HL-60 (cell line): ENCODE measurements around the gene SELENBP1.

ENCODE experiments used
- DNase-seq, 2 experiments: peaks; one replicate each; pipeline ENCODE4 v3.0.0-alpha.2; 2010 to 2020; ENCODE audit warnings: low read depth in 1 of 2, low spot score in 1 of 2
- H3K27ac ChIP-seq: fragments of 250-450 bp; sonication (Bioruptor Pico); replicated peaks from 2 replicates; pipeline ENCODE4 v1.5.1; 2020; ENCODE audit warnings: mild to moderate bottlenecking, moderate library complexity
- H3K27me3 ChIP-seq: fragments of 250-450 bp; sonication (Bioruptor Pico); 2 replicates; pipeline ENCODE4 v1.5.1; 2021; ENCODE audit warnings: mild to moderate bottlenecking, moderate library complexity; ENCODE audit not compliant: insufficient read depth, poor library complexity, severe bottlenecking
- H3K4me3 ChIP-seq: replicated peaks from 2 replicates; pipeline ENCODE4 v1.5.1; 2011; ENCODE audit warnings: mild to moderate bottlenecking, control low read depth, low read length; ENCODE audit not compliant: insufficient read depth
- CTCF ChIP-seq: IDR thresholded peaks from one replicate; pipeline ENCODE4 v1.5.1; 2011; ENCODE audit warnings: low read length, control low read depth, inconsistent platforms; ENCODE audit not compliant: insufficient read depth
- GABPA ChIP-seq: IDR thresholded peaks from 2 replicates; pipeline ENCODE4 v1.6.1; 2012; ENCODE audit warnings: low read depth
- POLR2AphosphoS5 ChIP-seq: IDR thresholded peaks from 2 replicates; pipeline ENCODE4 v1.6.1; 2012; ENCODE audit warnings: low read depth
- SPI1 ChIP-seq: IDR thresholded peaks from 2 replicates; pipeline ENCODE4 v1.6.1; 2012; ENCODE audit warnings: low read depth, mild to moderate bottlenecking, borderline replicate concordance
- TF ChIP-seq, protein P1 (sequence below): IDR thresholded peaks from 2 replicates; pipeline ENCODE4 v1.6.1; 2012; ENCODE audit warnings: low read depth; ENCODE audit not compliant: insufficient replicate concordance

The SELENBP1 gene

GRCh38 chr1:151368393-151369301 is 3.9 kb downstream of the SELENBP1 start:
- DNase-seq, result no peak
- H3K27ac ChIP-seq, result no peak overlapping the region
- H3K27me3 ChIP-seq, result no peaks in the 10 kb centered on the region
- TF ChIP-seq POLR2AphosphoS5 (no peak), CTCF (no peak), GABPA (no peak), SPI1 (no peak)
- TF ChIP-seq, protein P1, sequence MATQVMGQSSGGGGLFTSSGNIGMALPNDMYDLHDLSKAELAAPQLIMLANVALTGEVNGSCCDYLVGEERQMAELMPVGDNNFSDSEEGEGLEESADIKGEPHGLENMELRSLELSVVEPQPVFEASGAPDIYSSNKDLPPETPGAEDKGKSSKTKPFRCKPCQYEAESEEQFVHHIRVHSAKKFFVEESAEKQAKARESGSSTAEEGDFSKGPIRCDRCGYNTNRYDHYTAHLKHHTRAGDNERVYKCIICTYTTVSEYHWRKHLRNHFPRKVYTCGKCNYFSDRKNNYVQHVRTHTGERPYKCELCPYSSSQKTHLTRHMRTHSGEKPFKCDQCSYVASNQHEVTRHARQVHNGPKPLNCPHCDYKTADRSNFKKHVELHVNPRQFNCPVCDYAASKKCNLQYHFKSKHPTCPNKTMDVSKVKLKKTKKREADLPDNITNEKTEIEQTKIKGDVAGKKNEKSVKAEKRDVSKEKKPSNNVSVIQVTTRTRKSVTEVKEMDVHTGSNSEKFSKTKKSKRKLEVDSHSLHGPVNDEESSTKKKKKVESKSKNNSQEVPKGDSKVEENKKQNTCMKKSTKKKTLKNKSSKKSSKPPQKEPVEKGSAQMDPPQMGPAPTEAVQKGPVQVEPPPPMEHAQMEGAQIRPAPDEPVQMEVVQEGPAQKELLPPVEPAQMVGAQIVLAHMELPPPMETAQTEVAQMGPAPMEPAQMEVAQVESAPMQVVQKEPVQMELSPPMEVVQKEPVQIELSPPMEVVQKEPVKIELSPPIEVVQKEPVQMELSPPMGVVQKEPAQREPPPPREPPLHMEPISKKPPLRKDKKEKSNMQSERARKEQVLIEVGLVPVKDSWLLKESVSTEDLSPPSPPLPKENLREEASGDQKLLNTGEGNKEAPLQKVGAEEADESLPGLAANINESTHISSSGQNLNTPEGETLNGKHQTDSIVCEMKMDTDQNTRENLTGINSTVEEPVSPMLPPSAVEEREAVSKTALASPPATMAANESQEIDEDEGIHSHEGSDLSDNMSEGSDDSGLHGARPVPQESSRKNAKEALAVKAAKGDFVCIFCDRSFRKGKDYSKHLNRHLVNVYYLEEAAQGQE, result no peak
- H3K4me3 ChIP-seq, result no peak overlapping the region

DNA sequence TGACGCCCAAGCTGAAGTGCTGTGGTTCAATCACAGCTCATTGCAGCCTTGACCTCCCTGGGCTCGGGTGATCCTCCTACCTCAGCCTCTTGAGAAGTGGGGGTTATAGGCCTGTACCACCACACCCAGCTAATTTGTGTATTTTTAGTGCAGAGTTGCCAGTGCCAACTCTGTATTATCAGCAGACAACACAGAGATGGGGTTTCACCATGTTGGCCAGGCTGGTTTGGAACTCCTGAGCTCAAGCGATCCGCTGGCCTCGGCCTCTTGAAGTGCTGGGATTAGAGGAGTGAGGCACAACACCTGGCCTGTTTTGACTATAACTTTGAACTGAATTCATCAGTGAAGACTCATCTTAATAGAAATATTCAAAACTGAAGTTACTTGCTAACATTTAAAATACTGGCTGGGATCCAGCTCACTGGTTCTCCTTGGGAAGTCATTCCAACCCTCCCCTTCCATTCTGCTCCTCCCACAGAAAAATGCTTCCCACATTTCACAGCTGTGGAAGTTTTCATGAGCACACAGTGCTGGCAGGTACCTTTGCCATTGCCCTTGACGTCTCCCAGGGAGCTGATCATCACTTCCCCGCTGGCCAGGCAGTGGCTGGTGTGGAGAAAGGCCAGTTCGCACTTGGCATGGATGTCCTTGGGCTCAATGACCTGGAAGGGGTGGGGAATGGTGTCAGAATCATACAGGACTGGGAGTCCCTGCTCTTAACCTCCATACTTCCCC is 4.7 kb downstream of the SELENBP1 start:
- TF ChIP-seq, protein P1, result no peak
- TF ChIP-seq SPI1 (no peak), GABPA (no peak), CTCF (no peak), POLR2AphosphoS5 (no peak)
- Histone ChIP-seq H3K27me3 (no peaks in the 10 kb centered on the region), H3K27ac (no peak overlapping the region), H3K4me3 (no peak overlapping the region)
- DNase-seq, result no peak

DNA sequence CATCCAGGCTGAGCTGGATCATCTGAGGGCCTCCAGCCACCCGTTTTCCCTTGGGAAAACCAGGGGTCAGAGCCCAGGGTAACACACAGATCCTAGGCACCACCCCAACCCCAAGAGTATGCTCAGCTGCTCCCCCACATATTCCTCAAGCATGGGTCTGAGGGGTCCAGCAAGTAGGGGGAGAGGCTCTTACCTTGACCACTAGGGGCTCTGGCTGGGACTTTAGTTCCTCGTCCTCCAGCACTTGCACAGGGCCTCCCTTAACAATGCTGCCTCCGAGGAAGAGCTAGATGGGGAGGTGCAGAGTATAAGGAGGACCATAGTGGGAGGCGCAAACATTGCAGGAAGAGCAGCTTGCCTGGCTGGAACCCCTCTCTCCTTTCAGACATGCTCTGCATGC is 7.5 kb downstream of the SELENBP1 start:
- DNase-seq, result no peak
- Histone ChIP-seq H3K4me3 (no peak overlapping the region), H3K27ac (no peak overlapping the region), H3K27me3 (no peaks in the 10 kb centered on the region)
- TF ChIP-seq SPI1 (no peak), CTCF (no peak), POLR2AphosphoS5 (no peak), GABPA (no peak)
- TF ChIP-seq, protein P1, result no peak
